HuH-7 (cell line): ENCODE measurements around the gene SPTBN1.

Experiments
- DNase-seq: peaks from one replicate; pipeline ENCODE4 v3.0.0; 2011; ENCODE audit warnings: low spot score

Gene SPTBN1

GRCh38 chr2:54590216-54591120 lies 134.3 kb downstream of the SPTBN1 start:
- DNase-seq, result no peak

GRCh38 chr2:54591551-54591950 lies 135.4 kb downstream of the SPTBN1 start:
- DNase-seq, result no peak

- DNase-seq, result no peak
Measured at GRCh38 chr2:54593249-54593648, 137.1 kb downstream of the SPTBN1 start.

GRCh38 chr2:54594048-54594447 lies 137.9 kb downstream of the SPTBN1 start:
- DNase-seq, result no peak

- no peak for DNase-seq
Measured at GRCh38 chr2:54595161-54595803, 139.2 kb downstream of the SPTBN1 start.

- no peak for DNase-seq
Measured at GRCh38 chr2:54595999-54596902, 140.1 kb downstream of the SPTBN1 start.

GRCh38 chr2:54597153-54597848 lies 141.2 kb downstream of the SPTBN1 start:
- DNase-seq, result no peak

GRCh38 chr2:54598347-54599325 lies 142.5 kb downstream of the SPTBN1 start:
- DNase-seq, result no peak

GRCh38 chr2:54599326-54599710 lies 143.2 kb downstream of the SPTBN1 start:
- DNase-seq, result no peak

GRCh38 chr2:54599914-54600313 lies 143.8 kb downstream of the SPTBN1 start:
- no peak for DNase-seq

- no peak for DNase-seq
Measured at GRCh38 chr2:54601339-54601738, 145.2 kb downstream of the SPTBN1 start.

- DNase-seq, result no peak
Measured at GRCh38 chr2:54602736-54603322, 146.7 kb downstream of the SPTBN1 start.

GRCh38 chr2:54603357-54603756 lies 147.2 kb downstream of the SPTBN1 start:
- DNase-seq, result no peak

GRCh38 chr2:54603796-54604195 lies 147.7 kb downstream of the SPTBN1 start:
- DNase-seq, result no peak

- DNase-seq, result no peak
Measured at GRCh38 chr2:54604871-54605270, 148.7 kb downstream of the SPTBN1 start.

GRCh38 chr2:54605836-54606235 lies 149.7 kb downstream of the SPTBN1 start:
- no peak for DNase-seq

- no peak for DNase-seq
Measured at GRCh38 chr2:54606393-54606958, 150.3 kb downstream of the SPTBN1 start.

- no peak for DNase-seq
Measured at GRCh38 chr2:54608224-54608623, 152.1 kb downstream of the SPTBN1 start.

GRCh38 chr2:54609241-54609640 lies 153.1 kb downstream of the SPTBN1 start:
- no peak for DNase-seq

- no peak for DNase-seq
Measured at GRCh38 chr2:54609647-54610046, 153.5 kb downstream of the SPTBN1 start.
